Measurements from ENCODE around the gene ZCCHC17. TPM values are rescaled to one million over a fixed set of nuclear protein-coding genes. Genes with fewer than 3 reads are reported as not detected.
"Not testable (repeated sequence)": the region's sequence is repeated elsewhere in the genome, so short reads cannot be mapped to it uniquely, and the experiment has no call there.

Gene ZCCHC17
- total RNA-seq, 2 donors from 2014 or later, result 18.7 to 20.3 TPM

DNA sequence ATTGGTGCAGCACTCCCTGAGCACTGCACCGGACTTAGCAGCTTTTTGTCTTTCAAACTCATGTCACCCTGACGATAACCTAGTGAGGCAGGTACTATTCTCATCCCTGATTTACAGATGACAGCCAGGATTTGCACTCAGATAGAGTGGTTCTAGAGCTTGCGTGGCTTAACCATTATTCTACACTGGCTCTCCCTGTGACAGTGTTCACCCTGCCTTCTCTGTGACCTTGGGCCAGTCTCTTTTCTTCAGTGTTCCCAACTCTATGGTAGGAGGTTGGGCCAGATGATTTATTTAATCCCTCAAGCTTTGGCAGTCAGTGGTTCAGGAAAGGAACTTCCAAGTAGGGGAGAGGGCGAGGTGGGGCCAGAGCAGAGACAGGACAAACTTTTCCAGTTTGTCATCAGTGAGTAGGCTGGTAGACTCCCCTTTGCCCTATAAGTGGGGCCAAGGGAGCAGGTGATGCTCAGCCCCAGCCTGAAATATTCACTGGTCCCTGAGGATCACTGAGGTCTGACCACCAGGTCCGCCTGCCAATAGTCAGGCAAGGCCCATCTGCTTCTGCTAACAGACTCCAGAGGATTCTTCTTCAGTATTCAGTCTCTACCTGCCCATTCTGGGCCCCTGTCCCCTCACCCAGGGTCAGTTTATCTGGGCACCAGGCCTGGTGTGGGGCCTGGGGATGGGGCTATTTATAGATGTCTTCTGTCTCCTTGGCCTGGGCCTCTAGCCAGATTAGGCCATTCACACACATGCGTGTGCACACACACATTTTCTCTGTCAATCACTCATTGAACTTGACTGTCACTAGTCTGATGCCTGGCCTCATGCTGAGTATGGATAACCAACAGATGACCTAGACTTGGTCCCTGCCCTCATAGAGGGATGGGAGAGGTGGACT is 84.8 kb downstream of the ZCCHC17 start:
- intact Hi-C loops (cut with DNase I), result no loop called here
- no peak for DNase-seq (ENCODE audit: low spot score)

DNA sequence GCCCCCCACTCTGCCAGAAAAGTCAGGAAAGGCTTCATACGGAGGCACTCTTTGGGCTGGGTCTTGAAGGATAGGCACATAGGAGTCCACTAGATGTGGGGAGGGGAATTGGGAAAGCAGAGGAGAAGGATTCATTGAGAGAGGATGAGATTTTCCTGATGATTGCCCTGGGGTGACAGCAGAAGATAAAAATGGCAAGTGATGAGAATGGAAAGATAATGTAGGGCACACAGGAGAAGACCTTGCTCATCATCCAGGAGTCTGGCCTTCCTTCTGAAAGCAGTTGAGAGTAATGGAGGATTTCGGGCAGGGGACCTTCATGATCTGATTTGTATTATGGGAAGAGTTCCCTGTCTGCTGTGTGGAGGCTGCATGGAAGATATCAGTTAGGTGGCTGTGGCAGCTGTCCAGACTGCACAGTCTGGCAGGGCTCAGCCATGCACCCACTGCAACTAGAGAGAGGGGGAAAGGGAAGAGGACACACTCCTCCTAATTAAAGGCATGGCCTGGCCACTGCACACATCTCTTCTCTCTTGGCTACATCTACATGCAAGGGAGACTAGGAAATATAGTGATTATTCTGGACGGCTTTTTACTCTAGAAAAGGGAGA is 85.7 kb downstream of the ZCCHC17 start:
- intact Hi-C loops (cut with DNase I), result no loop called here
- DNase-seq (ENCODE audit: low spot score), result no peak

DNA sequence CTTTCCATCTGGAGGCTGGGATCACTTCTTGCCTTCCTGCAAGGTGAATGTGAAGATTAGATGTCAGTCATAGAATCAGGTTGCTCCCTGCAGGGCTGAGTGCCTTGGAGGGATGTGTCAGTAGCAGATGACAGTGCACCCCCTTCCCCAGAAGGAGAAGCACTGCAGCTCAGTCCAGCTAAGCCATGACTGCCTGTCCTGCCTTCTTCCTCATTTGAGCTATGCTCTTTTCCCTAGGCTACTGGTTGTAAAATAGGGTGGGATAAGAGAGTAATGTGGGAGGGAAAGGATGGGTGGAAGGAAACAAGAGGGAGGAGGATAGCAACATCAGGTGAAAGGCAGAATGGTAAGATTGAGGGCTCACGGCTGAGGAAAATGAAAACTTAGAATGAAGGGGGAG is 87.1 kb downstream of the ZCCHC17 start:
- peak; percentile 11 for DNase-seq (ENCODE audit: low spot score)
- intact Hi-C loops (cut with DNase I), result no loop called here

DNA sequence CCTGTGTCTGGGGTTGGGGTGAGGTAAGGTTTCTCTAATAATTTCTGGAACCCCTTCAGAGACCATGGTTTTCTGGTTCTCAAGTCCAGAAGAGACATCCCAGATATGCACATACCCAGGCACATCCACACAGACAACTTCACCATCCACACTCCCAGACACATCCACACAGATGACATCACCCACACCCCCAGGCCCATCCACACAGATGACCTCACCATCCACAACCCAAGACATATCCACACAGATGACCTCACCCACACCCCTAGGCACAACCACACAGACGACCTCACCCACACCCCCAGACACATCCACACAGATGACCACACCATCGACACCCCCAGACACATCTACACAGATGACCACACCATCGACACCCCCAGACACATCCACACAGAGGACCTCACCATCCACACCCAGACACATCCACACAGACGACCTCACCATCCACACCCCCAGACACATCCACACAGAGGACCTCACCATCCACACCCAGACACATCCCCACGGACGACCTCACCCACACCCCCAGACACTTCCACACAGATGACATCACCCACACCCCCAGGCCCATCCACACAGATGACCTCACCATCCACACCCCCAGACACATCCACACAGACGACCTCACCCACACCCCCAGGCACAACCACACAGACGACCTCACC is 89.9 kb downstream of the ZCCHC17 start:
- intact Hi-C loops (cut with DNase I); DNase-seq (ENCODE audit: low spot score): not testable (repeated sequence)

DNA sequence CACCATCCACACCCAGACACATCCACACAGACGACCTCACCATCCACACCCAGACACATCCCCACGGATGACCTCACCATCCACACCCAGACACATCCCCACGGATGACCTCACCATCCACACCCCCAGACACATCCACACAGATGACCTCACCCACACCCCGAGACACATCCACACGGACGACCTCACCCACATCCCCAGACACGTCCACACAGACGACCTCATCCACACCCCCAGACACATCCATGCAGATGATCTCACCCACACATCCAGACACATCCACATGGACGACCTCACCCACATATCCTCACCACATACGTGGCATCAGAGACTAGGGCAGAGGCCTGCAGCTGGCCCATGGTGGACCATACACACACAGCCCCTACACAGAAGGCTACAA is 90.8 kb downstream of the ZCCHC17 start:
- intact Hi-C loops (cut with DNase I), result no loop called here

DNA sequence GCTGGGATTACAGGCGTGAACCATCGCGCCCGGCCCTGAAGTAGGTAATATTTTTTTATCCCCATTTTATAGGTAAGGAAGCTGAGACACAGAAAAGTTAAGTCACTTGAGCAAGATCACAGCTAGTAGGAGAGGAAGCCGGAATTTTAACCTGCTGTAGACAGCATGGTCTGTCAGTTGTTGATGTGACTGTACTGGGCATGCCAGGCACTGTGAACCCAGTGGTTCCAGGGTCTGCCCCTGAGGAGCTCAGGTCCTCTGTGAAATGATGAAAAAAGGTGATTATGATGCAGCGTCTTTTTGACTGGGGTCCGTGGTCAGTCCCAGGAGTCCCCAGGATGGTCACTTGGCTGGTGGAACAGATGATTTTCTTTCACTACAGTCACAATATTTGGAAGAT is 92.8 kb downstream of the ZCCHC17 start:
- intact Hi-C loops (cut with DNase I), result loop anchor here in 1 of 2 donors (10.0 kb wide), 1 partner anchor 155 kb away; no protein-coding TSS in a partner anchor

More for the DNA sequence above, 90.8 kb downstream of the ZCCHC17 start:
- DNase-seq (ENCODE audit: low spot score), result no peak

DNA sequence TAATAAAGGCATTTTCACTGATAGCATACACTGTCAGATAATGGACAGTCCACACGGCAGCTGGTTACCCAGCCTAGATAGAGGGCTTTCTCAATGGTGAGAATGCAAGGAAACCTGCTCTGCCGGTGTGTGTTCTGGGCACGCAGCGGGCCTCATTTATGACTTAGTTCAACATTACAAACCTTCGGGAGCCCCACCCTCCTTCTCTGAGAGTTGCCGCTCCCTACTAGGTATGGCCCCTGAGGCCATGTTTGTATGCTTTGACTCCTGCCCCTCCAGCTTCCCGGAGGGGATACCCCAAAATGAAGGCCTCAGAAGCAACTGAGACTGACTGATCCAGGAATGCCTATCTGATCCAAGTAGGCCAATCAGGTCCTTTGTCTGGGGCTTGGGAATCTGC is 93.2 kb downstream of the ZCCHC17 start:
- intact Hi-C loops (cut with DNase I), result loop anchor here in 1 of 2 donors (10.0 kb wide), 1 partner anchor 155 kb away; no protein-coding TSS in a partner anchor
- no peak for DNase-seq (ENCODE audit: low spot score)

More for the DNA sequence above, 92.8 kb downstream of the ZCCHC17 start:
- no peak for DNase-seq (ENCODE audit: low spot score)

DNA sequence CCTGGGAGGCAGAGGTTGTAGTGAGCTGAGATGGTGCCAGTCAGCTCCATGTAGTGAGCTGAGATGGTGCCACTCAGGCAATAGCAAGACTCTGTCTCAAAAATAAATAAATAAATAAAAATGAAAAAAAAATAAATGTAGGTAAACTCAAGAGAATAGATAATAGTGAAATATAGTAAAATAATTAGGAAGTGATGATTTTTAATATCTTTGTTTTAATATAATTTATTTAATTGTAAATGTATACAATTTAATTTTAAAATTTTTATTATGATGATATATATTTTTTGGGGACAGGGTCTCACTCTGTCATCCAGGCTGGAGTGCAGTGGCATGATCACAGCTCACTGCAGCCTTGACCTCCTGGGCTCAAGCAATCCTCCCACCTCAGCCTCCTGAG is 96.6 kb downstream of the ZCCHC17 start:
- no peak for DNase-seq (ENCODE audit: low spot score)
- intact Hi-C loops (cut with DNase I), result loop anchor here in 1 of 2 donors (10.0 kb wide), 1 partner anchor 151 kb away; no protein-coding TSS in a partner anchor

DNA sequence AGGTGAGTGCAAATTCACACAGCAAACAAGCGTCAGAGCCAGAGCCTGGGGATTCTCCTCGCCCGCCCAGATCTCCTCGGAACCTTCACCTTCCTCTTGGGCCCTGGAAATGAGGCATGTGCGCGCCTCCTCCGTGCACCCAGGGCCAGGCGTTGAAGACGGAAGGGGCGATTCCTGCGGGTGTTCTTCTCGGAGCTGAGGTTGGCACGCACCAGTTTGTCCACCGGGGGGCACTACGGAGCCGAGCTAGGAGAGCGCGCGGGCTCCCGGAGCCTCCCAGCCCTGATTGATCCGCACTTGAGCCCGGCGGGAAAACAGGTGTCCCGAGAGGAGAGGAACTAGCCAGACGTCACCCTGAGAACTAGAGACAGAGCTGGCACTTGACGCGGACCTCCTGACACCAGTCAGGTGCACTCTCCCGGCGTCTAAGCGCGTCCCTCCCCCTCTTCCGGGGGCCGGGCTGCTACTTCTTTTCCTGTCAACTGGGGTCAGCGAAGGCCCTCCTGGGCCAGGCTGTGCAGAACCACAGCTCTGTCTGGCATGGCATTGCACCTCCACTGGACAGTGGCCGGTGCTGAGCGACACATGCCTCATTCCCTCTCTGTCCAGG is 97.9 kb downstream of the ZCCHC17 start:
- DNase-seq (ENCODE audit: low spot score), result peak; percentile 95
- intact Hi-C loops (cut with DNase I), result loop anchor here in 1 of 2 donors (10.0 kb wide), 1 partner anchor 150 kb away; no protein-coding TSS in a partner anchor

DNA sequence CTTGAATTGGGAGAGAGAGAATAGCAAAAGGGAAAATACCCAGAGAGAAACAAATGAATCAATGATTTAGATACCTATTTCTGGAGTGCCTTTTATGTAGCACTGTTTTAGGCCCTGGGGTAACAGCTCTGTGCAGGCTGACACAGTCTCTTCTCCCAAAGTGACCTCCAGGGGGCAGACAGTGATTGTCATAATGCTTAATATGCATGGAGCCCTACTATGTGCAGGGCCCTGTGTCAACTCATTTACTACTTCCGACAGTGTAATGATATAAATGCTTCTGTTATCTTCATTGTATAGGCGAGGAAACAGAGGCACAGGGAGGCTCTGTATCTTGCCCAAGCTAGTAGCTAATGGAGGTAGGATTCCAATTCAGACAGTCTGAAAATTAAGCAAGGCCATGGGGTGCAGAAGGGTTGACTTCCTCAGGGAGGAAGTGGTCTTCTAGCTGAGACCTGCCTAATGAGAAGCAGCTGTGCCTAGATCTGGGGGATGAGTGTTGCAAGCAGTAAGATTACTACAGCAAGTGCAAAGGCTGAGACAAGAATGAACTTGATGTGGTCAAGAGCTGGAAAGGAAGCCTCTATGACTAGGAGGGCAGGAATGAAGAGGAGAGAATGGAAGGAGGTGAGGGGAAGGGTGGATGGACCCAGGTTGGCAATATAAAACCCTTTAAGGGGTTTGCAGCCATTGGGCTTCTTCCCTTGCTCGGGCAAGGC is 100.0 kb downstream of the ZCCHC17 start:
- DNase-seq (ENCODE audit: low spot score), result no peak
- intact Hi-C loops (cut with DNase I), result loop anchor here in 1 of 2 donors (10.0 kb wide), 1 partner anchor 148 kb away; no protein-coding TSS in a partner anchor

DNA sequence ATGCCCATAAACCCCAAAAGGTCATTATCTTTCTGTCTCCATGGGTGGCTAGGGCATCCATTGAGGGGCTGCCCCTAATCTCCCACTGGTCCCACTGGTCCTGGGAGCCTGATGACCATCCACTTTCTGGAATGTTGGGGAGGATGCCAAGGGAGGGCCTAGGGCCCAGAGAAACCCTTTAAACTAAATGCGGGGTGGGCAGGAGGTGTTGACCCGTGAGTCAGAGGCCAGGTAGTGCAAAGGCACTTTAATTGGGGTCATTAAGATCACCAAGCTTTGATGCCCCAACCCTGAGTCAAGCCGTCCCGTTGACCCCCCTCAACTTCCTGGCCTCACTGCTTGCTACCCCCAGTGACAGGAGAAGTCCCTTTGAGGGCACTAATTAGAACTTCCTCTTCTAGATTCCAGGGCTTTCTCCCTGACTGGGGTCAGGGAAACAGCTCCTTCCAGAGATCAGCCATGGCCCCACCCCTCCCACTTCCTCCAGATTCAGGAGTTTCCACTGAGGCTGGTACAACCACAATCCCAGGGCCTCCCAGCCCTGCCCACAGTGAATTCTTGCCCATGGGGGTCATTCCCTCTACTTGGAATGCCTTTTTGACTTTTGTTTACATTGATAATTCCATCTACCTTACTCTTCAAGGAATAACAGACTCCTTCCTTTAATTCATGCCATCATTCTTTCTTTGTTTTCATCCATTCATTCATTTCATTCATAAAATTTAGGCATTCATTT is 100.7 kb downstream of the ZCCHC17 start:
- DNase-seq (ENCODE audit: low spot score), result no peak
- intact Hi-C loops (cut with DNase I), result loop anchor here in 1 of 2 donors (10.0 kb wide), 1 partner anchor 147 kb away; no protein-coding TSS in a partner anchor

DNA sequence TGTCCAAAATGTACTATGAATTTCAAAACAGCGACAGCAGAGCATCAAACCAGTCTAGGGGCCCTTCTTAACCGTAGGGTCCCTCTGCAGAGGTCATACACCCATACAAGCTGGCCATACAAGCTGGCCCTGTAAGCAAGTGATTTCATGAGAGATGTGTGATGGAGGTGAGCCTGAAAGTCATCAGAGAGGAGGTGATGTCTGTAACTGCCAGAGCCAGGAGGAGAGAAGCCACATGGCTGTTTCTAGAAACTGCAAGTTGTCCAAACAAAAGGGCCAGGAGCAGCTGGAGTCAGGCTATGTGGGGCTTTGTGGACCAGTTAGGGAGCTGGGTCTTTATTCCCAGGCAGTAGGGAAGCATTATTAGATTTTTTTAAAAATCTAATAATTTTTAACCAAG is 101.4 kb downstream of the ZCCHC17 start:
- DNase-seq (ENCODE audit: low spot score), result no peak
- intact Hi-C loops (cut with DNase I), result loop anchor here in 1 of 2 donors (10.0 kb wide), 1 partner anchor 147 kb away; no protein-coding TSS in a partner anchor

DNA sequence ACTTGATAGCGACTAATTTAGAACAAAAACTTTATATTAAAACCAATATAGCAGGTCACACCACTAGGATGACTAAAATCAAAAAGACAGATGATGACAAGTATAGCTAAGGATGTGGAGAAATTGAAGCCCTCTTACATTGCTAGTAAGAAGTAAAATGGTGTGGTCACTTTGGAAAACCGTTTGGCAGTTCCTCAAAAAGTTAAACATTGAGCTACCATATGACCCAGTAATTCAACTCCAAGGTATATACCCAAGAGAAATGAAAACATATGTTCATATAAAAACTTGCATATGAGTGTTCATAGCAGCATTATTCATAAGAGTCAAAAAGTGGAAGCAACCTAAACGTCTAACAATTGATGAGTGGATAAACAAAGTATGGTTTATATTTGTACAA is 103.1 kb downstream of the ZCCHC17 start:
- DNase-seq (ENCODE audit: low spot score), result no peak
- intact Hi-C loops (cut with DNase I), result loop anchor here in 1 of 2 donors (10.0 kb wide), 1 partner anchor 145 kb away; no protein-coding TSS in a partner anchor

DNA sequence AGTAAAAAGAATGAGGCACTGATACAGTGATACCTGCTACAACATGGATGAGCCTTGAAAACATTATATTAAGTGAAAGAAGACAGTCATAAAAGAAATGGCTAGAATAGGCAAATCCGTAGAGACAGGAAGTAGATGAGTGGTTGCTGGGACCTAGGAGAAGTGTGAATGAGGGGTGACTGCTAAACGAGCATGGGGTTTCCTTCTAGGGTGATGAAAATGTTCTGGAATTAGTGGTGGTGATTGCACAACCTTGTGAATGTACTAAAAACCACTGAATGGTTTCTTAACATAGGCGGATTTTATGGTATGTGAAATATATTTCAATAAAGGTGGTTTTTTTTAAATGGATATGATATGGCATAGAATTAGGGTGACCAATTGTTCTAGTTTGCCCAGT is 103.6 kb downstream of the ZCCHC17 start:
- DNase-seq (ENCODE audit: low spot score), result no peak
- intact Hi-C loops (cut with DNase I), result no loop called here

DNA sequence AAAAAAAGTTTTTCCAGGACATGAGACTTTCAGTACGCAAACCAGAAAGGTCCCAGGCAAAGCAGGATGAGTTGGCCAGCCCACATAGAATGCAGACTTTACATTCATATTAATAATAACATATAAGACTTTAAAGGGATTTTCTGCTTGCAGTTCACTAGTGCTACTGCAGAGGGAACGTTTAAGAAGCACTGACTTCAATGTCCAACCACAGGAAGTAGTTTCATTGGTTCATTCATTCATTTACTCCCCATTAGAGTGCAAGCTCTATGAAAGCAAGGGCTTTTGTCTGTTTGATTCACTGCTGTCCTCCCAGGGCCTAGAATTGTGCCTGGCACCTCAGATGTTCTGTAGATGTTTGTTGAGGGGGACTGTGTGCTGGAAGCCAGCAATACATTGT is 104.4 kb downstream of the ZCCHC17 start:
- DNase-seq (ENCODE audit: low spot score), result no peak
- intact Hi-C loops (cut with DNase I), result no loop called here

DNA sequence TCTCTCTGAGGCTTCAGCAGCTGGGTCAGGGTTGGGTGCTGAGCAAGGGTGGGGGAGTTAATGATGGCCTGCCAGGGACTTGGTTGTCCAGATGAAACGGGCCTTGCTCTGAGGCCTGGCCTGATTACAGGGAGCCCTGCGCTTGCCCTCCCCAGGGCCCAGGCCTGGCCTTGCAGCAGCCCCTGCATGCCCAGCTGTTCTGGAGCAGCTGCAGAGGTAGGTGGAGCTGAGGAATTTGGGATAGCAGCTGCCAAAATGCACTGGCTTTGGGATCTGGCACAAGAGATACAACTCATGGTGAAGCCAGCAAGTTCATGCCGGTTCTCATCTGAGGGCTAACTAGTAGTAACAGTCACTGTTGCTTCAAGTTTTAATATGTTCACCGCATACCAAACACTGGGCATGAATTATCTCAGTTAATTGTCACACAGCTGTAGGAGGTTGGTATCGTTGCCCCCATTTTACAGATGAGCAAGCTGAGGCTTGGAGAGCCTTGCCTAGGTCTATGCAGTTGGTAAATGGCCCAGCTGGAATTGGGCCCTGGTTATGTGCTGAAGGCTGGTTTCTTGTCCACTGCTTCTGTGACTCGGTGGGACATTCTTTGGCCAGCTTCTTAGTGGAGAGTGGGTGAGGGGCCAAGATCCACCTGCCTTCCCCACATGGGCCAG is 108.9 kb downstream of the ZCCHC17 start:
- DNase-seq (ENCODE audit: low spot score), result no peak
- intact Hi-C loops (cut with DNase I), result no loop called here

DNA sequence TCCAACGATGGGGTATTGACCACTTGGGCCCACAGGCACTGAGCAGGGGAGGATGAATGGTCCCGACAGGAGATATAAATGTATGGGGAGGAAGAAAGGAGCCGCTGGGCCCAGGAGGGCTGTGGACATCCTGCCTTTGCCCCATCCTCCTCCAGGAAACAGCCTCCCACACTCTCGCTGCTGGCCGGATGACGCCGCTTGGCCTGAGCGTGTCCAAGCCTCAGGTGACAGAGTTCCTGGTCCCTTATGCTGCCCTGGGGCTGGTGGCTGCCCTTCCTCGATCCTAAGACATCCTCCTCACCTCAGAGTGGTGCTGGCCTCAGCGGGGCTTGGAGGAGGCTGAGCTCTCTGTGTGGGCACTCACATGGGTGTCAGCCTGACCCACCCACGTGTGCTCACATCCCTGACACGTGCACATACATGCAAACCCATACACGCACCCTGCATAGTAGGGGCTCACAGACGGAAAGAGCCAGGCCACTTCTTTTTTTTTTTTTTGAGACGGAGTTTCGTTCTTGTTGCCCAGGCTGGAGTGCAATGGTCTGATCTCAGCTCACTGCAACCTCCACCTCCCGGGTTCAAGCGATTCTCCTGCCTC is 110.3 kb downstream of the ZCCHC17 start:
- DNase-seq (ENCODE audit: low spot score), result no peak
- intact Hi-C loops (cut with DNase I), result no loop called here
